B cell (primary cell): ENCODE measurements around the gene STXBP4. TPM values are rescaled to one million over a fixed set of nuclear protein-coding genes. Genes with fewer than 3 reads are reported as not detected.

ENCODE experiments used
- ATAC-seq: fragments of 200-7000 bp; cut with Tn5 transposase; one replicate; pipeline ENCODE4 v1.10.0; 2021; ENCODE audit warnings: low read depth, mild to moderate bottlenecking, moderate number of reproducible peaks, moderate library complexity
- CTCF ChIA-PET: fragments of 350-600 bp; sonication (Branson Sonifier 250); formaldehyde crosslinking; loops from one replicate; lab custom pipeline; 2021; ENCODE audit warnings: antibody characterized with exemption, inconsistent platforms; lab: Charles Lee
- POLR2A ChIA-PET: fragments of 350-600 bp; sonication (Branson Sonifier 250); formaldehyde crosslinking; loops from one replicate; lab custom pipeline; 2021; ENCODE audit warnings: antibody characterized with exemption; lab: Charles Lee
- DNase-seq: peaks from one replicate; pipeline ENCODE4 v3.0.0; 2013
- H2AFZ ChIP-seq: 2 replicates; pipeline ENCODE4 v1.6.1; 2012; ENCODE audit warnings: mild to moderate bottlenecking, low read depth, low read length; ENCODE audit not compliant: insufficient read depth, poor library complexity, severe bottlenecking
- H3K27ac ChIP-seq, 2 donors: 1 replicate in 1 of 2; 2 replicates in 1 of 2; pipeline ENCODE4 v1.5.1; 2012 to 2013; ENCODE audit warnings: low read length in 2 of 2, mild to moderate bottlenecking in 2 of 2, moderate library complexity in 1 of 2
- H3K27me3 ChIP-seq, 4 experiments: fragments of 200-600 bp in 1 of 4; sonication (generic) in 1 of 4; replicated peaks in 1 of 4; 1 replicate in 2 of 4; 2 replicates in 2 of 4; pipeline versions ENCODE4 v1.6.1 to v1.7.0; 2013 to 2016; ENCODE audit warnings: low read length in 3 of 4, mild to moderate bottlenecking in 2 of 4, mixed read lengths in 1 of 4, moderate library complexity in 1 of 4; ENCODE audit not compliant: insufficient read depth in 4 of 4, control insufficient read depth in 3 of 4; ENCODE audit errors: control extremely low read depth in 1 of 4
- H3K36me3 ChIP-seq, 2 experiments: replicated peaks in 1 of 2; 1 replicate in 1 of 2; 2 replicates in 1 of 2; pipeline versions ENCODE4 v1.6.1 to v1.7.1; 2013; ENCODE audit warnings: low read length in 1 of 2; ENCODE audit not compliant: insufficient read depth in 2 of 2, control insufficient read depth in 1 of 2; ENCODE audit errors: control extremely low read depth in 1 of 2, extremely low read depth in 1 of 2
- H3K4me1 ChIP-seq, 2 donors: fragments of 200-600 bp in 1 of 2; sonication (generic) in 1 of 2; 1 replicate in 1 of 2; 2 replicates in 1 of 2; pipeline versions ENCODE4 v1.5.1 to v1.6.1; 2013 to 2017; ENCODE audit warnings: low read length in 2 of 2; ENCODE audit not compliant: control insufficient read depth in 2 of 2, insufficient read depth in 2 of 2
- H3K4me2 ChIP-seq: replicated peaks from 2 replicates; pipeline ENCODE3; 2012; ENCODE audit warnings: mild to moderate bottlenecking, low read depth, low read length; ENCODE audit not compliant: poor library complexity, severe bottlenecking
- H3K4me3 ChIP-seq, 5 experiments: fragments of 200-600 bp in 1 of 5; sonication (generic) in 1 of 5; 1 replicate in 3 of 5; 2 replicates in 2 of 5; pipeline versions ENCODE4 v1.5.1 to v1.7.0; 2011 to 2016; ENCODE audit warnings: low read length in 4 of 5, mild to moderate bottlenecking in 4 of 5, low read depth in 2 of 5, control low read depth in 1 of 5, moderate library complexity in 1 of 5; ENCODE audit not compliant: insufficient read depth in 1 of 5; ENCODE audit errors: control extremely low read depth in 1 of 5, extremely low read depth in 1 of 5
- H3K79me2 ChIP-seq: fragments of 200-600 bp; sonication (generic); one replicate; pipeline ENCODE4 v1.6.0; 2016; ENCODE audit warnings: low read length; ENCODE audit not compliant: control insufficient read depth, insufficient read depth
- H3K9ac ChIP-seq: fragments of 200-600 bp; sonication (generic); 2 replicates; pipeline ENCODE4 v1.6.1; 2017; ENCODE audit warnings: mild to moderate bottlenecking, low read length, moderate library complexity
- H3K9me3 ChIP-seq, 3 donors: one replicate each; pipeline versions ENCODE4 v1.6.1 to v1.7.1; 2013; ENCODE audit warnings: low read length in 2 of 3; ENCODE audit not compliant: control insufficient read depth in 2 of 3, insufficient read depth in 1 of 3; ENCODE audit errors: control extremely low read depth in 1 of 3
- H4K20me1 ChIP-seq: 2 replicates; pipeline ENCODE4 v1.6.0; 2012; ENCODE audit warnings: mild to moderate bottlenecking, low read length; ENCODE audit not compliant: insufficient read depth, control insufficient read depth, poor library complexity, severe bottlenecking
- H3K27ac Mint-ChIP-seq: one replicate; pipeline ENCODE4 v1.8.0; 2021; ENCODE audit warnings: mixed read lengths
- H3K27me3 Mint-ChIP-seq: one replicate; pipeline ENCODE4 v1.8.0; 2021; ENCODE audit warnings: mixed read lengths
- H3K4me1 Mint-ChIP-seq: one replicate; pipeline ENCODE4 v1.8.0; 2021; ENCODE audit warnings: mixed read lengths
- H3K4me3 Mint-ChIP-seq: one replicate; pipeline ENCODE4 v1.8.0; 2021; ENCODE audit warnings: mixed read lengths
- H3K9me3 Mint-ChIP-seq: one replicate; pipeline ENCODE4 v1.8.0; 2022; ENCODE audit warnings: mixed read lengths; ENCODE audit not compliant: insufficient read depth
- CTCF ChIP-seq: fragments of 200-600 bp; IDR thresholded peaks from one replicate; pipeline ENCODE4 v1.8.0; 2022; ENCODE audit warnings: antibody characterized with exemption, mild to moderate bottlenecking
- EZH2 ChIP-seq: IDR thresholded peaks from 2 replicates; pipeline ENCODE4 v1.6.1; 2012; ENCODE audit warnings: borderline replicate concordance, low read depth, mild to moderate bottlenecking, moderate library complexity, low read length; ENCODE audit not compliant: insufficient read depth, poor library complexity, severe bottlenecking
- WGBS: methylation state at CpG from one replicate; pipeline ENCODE4 v1.1.5; 2013; ENCODE audit warnings: missing lambda C conversion rate; ENCODE audit not compliant: insufficient coverage; 5-methylcytosine and 5-hydroxymethylcytosine counted together
- intact Hi-C: fragments of 100-400 bp; cut with micrococcal nuclease; formaldehyde crosslinking; loops from one replicate; pipeline ENCODE4 v1.10.0; 2022
- polyA plus RNA-seq: library from polyadenylated mRNA; depleted of rRNA; stranded (reverse); fragments of >200 nt; gene quantifications from 2 replicates; pipeline ENCODE4 v1.2.3, GENCODE V29; 2012
- total RNA-seq, 2 donors: library from RNA; stranded (reverse); fragments of 120-200 nt in 1 of 2; gene quantifications; 1 replicate in 1 of 2; 2 replicates in 1 of 2; pipeline versions ENCODE4 v1.2.3 to v1.2.4, GENCODE V29; 2013 to 2022

STXBP4 gene
- total and polyA plus RNA-seq, 2 donors (not counting 1 experiment from before 2014, with no cell fraction given): 1.2 to 11.4 TPM

- TF ChIP-seq CTCF (no peak), EZH2 (no peak)
- H3K9me3 ChIP-seq: no peaks in the 10 kb centered on the region
- no CpG with 5 or more reads among the region's 1 CpG for WGBS
- Mint-ChIP-seq H3K27me3 (no peaks in the 10 kb centered on the region), H3K4me3 (no peak overlapping the region), H3K9me3 (no peaks in the 10 kb centered on the region), H3K27ac (no peak overlapping the region), H3K4me1 (no peaks in the 10 kb centered on the region)
- no peak overlapping the region for H3K27ac ChIP-seq
- no peaks in the 10 kb centered on the region for H3K4me1 ChIP-seq
- ATAC-seq: no peak
- no peak overlapping the region for H3K4me3 ChIP-seq
- no peak overlapping the region for H3K9ac ChIP-seq
- POLR2A ChIA-PET: no interaction called here
- H3K4me2 ChIP-seq: no peak overlapping the region
- H3K79me2 ChIP-seq: no peaks in the 10 kb centered on the region
- no peak overlapping the region for H2AFZ ChIP-seq
- no peaks in the 10 kb centered on the region for H3K36me3 ChIP-seq
- CTCF ChIA-PET: no interaction called here
- intact Hi-C loops: no loop called here
- no peaks in the 10 kb centered on the region for H4K20me1 ChIP-seq
- H3K27me3 ChIP-seq: no peaks in the 10 kb centered on the region
- DNase-seq: no peak
Observed at GRCh38 chr17:55093353-55093752, 124.8 kb downstream of the STXBP4 start.

GRCh38 chr17:55098765-55099164 is 130.2 kb downstream of the STXBP4 start:
- Mint-ChIP-seq H3K4me3 (no peak overlapping the region), H3K27ac (no peak overlapping the region), H3K4me1 (no peaks in the 10 kb centered on the region), H3K27me3 (no peaks in the 10 kb centered on the region), H3K9me3 (peaks cover 6% of the 10 kb centered on the region)
- ChIA-PET CTCF (no interaction called here), POLR2A (no interaction called here)
- TF ChIP-seq EZH2 (no peak), CTCF (no peak)
- WGBS: no CpG with 5 or more reads among the region's 1 CpG
- DNase-seq: no peak
- no peak for ATAC-seq
- Histone ChIP-seq H3K4me3 (no peak overlapping the region), H3K79me2 (no peaks in the 10 kb centered on the region), H3K9me3 (no peaks in the 10 kb centered on the region), H2AFZ (no peak overlapping the region), H3K4me2 (no peak overlapping the region), H3K36me3 (no peaks in the 10 kb centered on the region), H4K20me1 (no peaks in the 10 kb centered on the region), H3K9ac (no peak overlapping the region), H3K4me1 (no peaks in the 10 kb centered on the region), H3K27me3 (no peaks in the 10 kb centered on the region), H3K27ac (no peak overlapping the region)
- intact Hi-C loops: no loop called here
